ENCODE measurements around the gene PTPRA. TPM values are rescaled to one million over a fixed set of nuclear protein-coding genes. Genes with fewer than 3 reads are reported as not detected.

Gene PTPRA
- total RNA-seq, 1 experiment from 2014 or later: 56.9 TPM

DNA sequence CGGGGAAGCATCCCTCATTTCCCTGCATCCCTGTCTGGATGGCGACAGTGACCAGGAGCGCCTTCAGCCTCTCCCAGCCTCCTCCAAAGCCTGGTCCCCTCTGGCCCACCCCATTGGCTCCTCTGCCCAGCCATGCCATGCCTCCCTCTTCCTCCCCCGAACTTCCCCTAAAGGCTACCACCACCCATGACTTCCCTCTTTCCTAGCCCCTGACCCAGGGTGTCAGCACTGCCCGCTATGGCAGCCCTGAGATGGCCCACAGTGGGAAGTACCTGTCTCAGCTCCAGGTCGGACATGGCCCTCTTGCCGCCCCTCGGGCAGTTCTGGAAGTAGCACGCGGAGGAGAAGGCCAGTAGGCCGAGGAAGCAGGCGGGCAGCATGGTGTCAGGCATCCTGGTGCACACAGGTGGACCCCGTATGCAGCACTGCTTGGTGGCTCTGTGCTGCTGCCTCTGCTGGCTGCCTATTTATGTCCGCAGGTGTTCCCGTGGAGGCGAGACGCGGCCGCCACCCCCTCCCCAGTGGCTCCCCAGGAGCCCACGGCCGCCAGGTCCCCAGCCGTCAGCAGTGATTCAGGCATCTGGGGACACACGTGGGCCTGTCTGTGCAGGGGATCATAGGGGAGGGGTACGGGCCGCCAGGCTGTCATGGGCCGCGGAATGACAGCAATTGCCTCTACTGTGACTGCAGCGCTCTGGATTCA, 211.2 kb downstream of the PTPRA start, which contains the start of gene AVP:
Gene AVP (minus strand): TSS at position 442 of the 703 bp plus-strand sequence. CDS start 50 bp downstream, at position 392.
- DNase-seq (ENCODE audit: low spot score): no peak
- no peaks in the 10 kb centered on the region for H3K9me3 ChIP-seq (ENCODE audit: low read depth, low read length, poor library complexity, severe bottlenecking)
- BruUV-seq (replicated peaks): no TSS peak
- H3K27me3 ChIP-seq (replicated peaks; ENCODE audit: insufficient read depth, low read depth, low read length, poor library complexity): peaks cover 40% of the 10 kb centered on the region
- POLR2A ChIA-PET (ENCODE audit: low non-redundant PET): no interaction called here
- no peak within 1 kb of the TSS for H3K4me3 ChIP-seq (ENCODE audit: low read depth, low read length, poor library complexity, severe bottlenecking)
- H3K27ac ChIP-seq (ENCODE audit: low read depth, low read length, poor library complexity, severe bottlenecking): no peak within 1 kb of the TSS
- intact Hi-C loops (cut with micrococcal nuclease; ENCODE audit: unreplicated experiment): no loop called here
- TF ChIP-seq EZH2 (IDR thresholded peaks at IDR 0.05; ENCODE audit: borderline replicate concordance, low read depth, low read length, poor library complexity, severe bottlenecking): no peak
- TF ChIP-seq, protein P1, sequence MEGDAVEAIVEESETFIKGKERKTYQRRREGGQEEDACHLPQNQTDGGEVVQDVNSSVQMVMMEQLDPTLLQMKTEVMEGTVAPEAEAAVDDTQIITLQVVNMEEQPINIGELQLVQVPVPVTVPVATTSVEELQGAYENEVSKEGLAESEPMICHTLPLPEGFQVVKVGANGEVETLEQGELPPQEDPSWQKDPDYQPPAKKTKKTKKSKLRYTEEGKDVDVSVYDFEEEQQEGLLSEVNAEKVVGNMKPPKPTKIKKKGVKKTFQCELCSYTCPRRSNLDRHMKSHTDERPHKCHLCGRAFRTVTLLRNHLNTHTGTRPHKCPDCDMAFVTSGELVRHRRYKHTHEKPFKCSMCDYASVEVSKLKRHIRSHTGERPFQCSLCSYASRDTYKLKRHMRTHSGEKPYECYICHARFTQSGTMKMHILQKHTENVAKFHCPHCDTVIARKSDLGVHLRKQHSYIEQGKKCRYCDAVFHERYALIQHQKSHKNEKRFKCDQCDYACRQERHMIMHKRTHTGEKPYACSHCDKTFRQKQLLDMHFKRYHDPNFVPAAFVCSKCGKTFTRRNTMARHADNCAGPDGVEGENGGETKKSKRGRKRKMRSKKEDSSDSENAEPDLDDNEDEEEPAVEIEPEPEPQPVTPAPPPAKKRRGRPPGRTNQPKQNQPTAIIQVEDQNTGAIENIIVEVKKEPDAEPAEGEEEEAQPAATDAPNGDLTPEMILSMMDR (conservative IDR thresholded peaks at IDR 0.05; ENCODE audit: low read depth, low read length): no peak
- CTCF ChIA-PET: no interaction called here
- H3K4me1 ChIP-seq (ENCODE audit: insufficient read depth, low read length, poor library complexity, severe bottlenecking): no peaks in the 10 kb centered on the region
- H3K36me3 ChIP-seq (ENCODE audit: insufficient read depth, low read length, poor library complexity, severe bottlenecking): no peaks in the 10 kb centered on the region

DNA sequence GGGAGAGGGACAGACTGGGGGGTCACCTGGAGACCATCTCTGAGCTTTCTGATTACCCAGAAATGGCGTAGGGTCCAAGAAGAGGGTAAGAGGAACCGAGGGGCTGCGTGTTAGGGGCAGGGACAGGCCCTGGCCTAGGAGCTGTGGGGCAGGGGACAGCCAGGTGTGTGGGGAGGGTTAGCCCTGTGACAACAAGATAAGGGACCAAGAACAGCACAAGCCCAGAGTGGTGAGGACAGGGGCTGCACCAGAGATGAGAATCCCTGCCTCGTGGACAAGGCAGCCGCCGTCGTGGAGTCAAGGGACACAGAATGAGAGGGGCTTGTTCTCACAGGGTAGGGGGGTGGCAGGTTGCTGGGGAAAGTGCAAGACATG, 211.7 kb downstream of the PTPRA start:
- H3K36me3 ChIP-seq (ENCODE audit: insufficient read depth, low read length, poor library complexity, severe bottlenecking): no peaks in the 10 kb centered on the region
- POLR2A ChIA-PET (ENCODE audit: low non-redundant PET): no interaction called here
- intact Hi-C loops (cut with micrococcal nuclease; ENCODE audit: unreplicated experiment): no loop called here
- BruUV-seq (replicated peaks): no TSS peak
- no peak overlapping the region for H3K27ac ChIP-seq (ENCODE audit: low read depth, low read length, poor library complexity, severe bottlenecking)
- peaks cover 37% of the 10 kb centered on the region for H3K27me3 ChIP-seq (replicated peaks; ENCODE audit: insufficient read depth, low read depth, low read length, poor library complexity)
- no peaks in the 10 kb centered on the region for H3K9me3 ChIP-seq (ENCODE audit: low read depth, low read length, poor library complexity, severe bottlenecking)
- DNase-seq (ENCODE audit: low spot score): no peak
- CTCF ChIA-PET: no interaction called here
- no peak overlapping the region for H3K4me3 ChIP-seq (ENCODE audit: low read depth, low read length, poor library complexity, severe bottlenecking)
- TF ChIP-seq, protein P1 (conservative IDR thresholded peaks at IDR 0.05; ENCODE audit: low read depth, low read length): no peak
- no peak for TF ChIP-seq EZH2 (IDR thresholded peaks at IDR 0.05; ENCODE audit: borderline replicate concordance, low read depth, low read length, poor library complexity, severe bottlenecking)
- no peaks in the 10 kb centered on the region for H3K4me1 ChIP-seq (ENCODE audit: insufficient read depth, low read length, poor library complexity, severe bottlenecking)

DNA sequence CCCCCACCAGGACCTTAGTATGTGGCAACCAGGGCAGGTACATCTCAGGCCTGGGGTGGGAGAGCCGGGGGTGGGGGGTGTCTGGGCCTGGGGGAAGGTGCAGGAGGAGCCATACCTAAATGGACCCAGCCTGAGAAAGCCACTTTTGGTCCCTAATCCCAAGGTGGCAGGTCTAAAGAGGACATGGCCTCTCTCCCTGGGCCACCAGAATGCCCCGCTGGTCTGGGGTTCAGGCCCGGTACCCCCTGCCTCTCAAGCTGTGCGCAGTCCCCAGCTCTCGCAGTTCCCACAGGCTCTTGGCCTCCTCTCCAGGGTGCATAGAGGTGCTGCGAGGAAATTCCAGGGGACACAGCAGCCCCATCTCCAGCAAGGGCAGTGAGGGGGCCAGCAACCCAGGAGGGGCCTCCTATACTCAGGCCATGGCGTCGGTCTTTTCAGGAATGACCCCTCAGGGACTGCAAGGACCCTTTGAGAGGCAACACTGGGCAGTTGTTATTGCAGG, 212.3 kb downstream of the PTPRA start:
- POLR2A ChIA-PET (ENCODE audit: low non-redundant PET): no interaction called here
- CTCF ChIA-PET: no interaction called here
- no peak for DNase-seq (ENCODE audit: low spot score)

More for the DNA sequence above, 212.3 kb downstream of the PTPRA start:
- no peak for TF ChIP-seq EZH2 (IDR thresholded peaks at IDR 0.05; ENCODE audit: borderline replicate concordance, low read depth, low read length, poor library complexity, severe bottlenecking)
- TF ChIP-seq, protein P1 (conservative IDR thresholded peaks at IDR 0.05; ENCODE audit: low read depth, low read length): no peak
- Histone ChIP-seq H3K36me3 (ENCODE audit: insufficient read depth, low read length, poor library complexity, severe bottlenecking) (no peaks in the 10 kb centered on the region), H3K4me3 (ENCODE audit: low read depth, low read length, poor library complexity, severe bottlenecking) (no peak overlapping the region), H3K27me3 (replicated peaks; ENCODE audit: insufficient read depth, low read depth, low read length, poor library complexity) (peaks cover 33% of the 10 kb centered on the region), H3K4me1 (ENCODE audit: insufficient read depth, low read length, poor library complexity, severe bottlenecking) (no peaks in the 10 kb centered on the region), H3K27ac (ENCODE audit: low read depth, low read length, poor library complexity, severe bottlenecking) (no peak overlapping the region), H3K9me3 (ENCODE audit: low read depth, low read length, poor library complexity, severe bottlenecking) (no peaks in the 10 kb centered on the region)
- no TSS peak for BruUV-seq (replicated peaks)
- intact Hi-C loops (cut with micrococcal nuclease; ENCODE audit: unreplicated experiment): no loop called here
